HepG2 (cell line): Measurements from ENCODE around the gene STARD5. TPM values are rescaled to one million over a fixed set of nuclear protein-coding genes. Genes with fewer than 3 reads are reported as not detected.

Experiments
- ATAC-seq: fragments of 200-7000 bp; cut with Tn5 transposase; 3 replicates; pipeline ENCODE4 v1.9.1; 2020; ENCODE audit warnings: mild to moderate bottlenecking, moderate library complexity
- BruUV-seq: library from RNA; stranded (reverse); fragments of 400-500 nt; replicated peaks from 2 replicates; lab custom pipeline; 2021; lab: Mats Ljungman, UMichigan
- CTCF ChIA-PET: fragments of 300-600 bp; formaldehyde crosslinking; extraction: SDS; loops from one replicate; lab custom pipeline; 2021; ENCODE audit warnings: low total read pairs, inconsistent platforms, low intra/inter-chr PET ratio; lab: Yijun Ruan, JAX
- POLR2A ChIA-PET: fragments of 350-600 bp; sonication (Branson Sonifier 250); formaldehyde crosslinking; loops from one replicate; lab custom pipeline; 2020; ENCODE audit warnings: antibody characterized with exemption, inconsistent platforms; lab: Yijun Ruan, JAX
- DNase-seq: peaks from one replicate; pipeline ENCODE4 v3.0.0-alpha.2; 2015; ENCODE audit warnings: low spot score
- FAIRE-seq: peaks from 3 replicates; lab custom pipeline; 2011; peaks lifted over from hg19 to GRCh38; lab: Jason Lieb, UNC
- H2AFZ ChIP-seq: one replicate; pipeline ENCODE4 v1.6.1; 2011; ENCODE audit warnings: low read length, inconsistent platforms
- H3K27ac ChIP-seq: fragments of 300-600 bp; 3 replicates; pipeline ENCODE4 v1.8.0; 2011; ENCODE audit warnings: mixed run types, mild to moderate bottlenecking, mixed read lengths, low read length, inconsistent platforms; ENCODE audit not compliant: insufficient read depth; ENCODE audit errors: extremely low read length
- H3K27me3 ChIP-seq, 2 experiments: fragments of 200-600 bp in 1 of 2; 2 replicates in 1 of 2; 3 replicates in 1 of 2; pipeline versions ENCODE4 v1.6.0 to v1.8.0; 2011; ENCODE audit warnings: low read length in 2 of 2, mild to moderate bottlenecking in 2 of 2, moderate library complexity in 2 of 2, inconsistent platforms in 1 of 2; ENCODE audit not compliant: insufficient read depth in 2 of 2, control insufficient read depth in 1 of 2
- H3K36me3 ChIP-seq, 2 experiments: fragments of 200-600 bp in 1 of 2; replicated peaks in 1 of 2; 2 replicates in 1 of 2; 3 replicates in 1 of 2; pipeline versions ENCODE4 v1.5.1 to v1.8.0; 2011; ENCODE audit warnings: low read length in 2 of 2, inconsistent platforms in 1 of 2; ENCODE audit not compliant: insufficient read depth in 2 of 2, control insufficient read depth in 1 of 2
- H3K4me1 ChIP-seq: 2 replicates; pipeline ENCODE4 v1.5.1; 2012; ENCODE audit warnings: low read length, inconsistent platforms; ENCODE audit not compliant: insufficient read depth
- H3K4me2 ChIP-seq: 2 replicates; pipeline ENCODE4 v1.6.0; 2011; ENCODE audit warnings: low read depth, low read length, inconsistent platforms
- H3K4me3 ChIP-seq, 3 experiments: fragments of 200-600 bp in 1 of 3; sonication (generic), shearing (Covaris generic) in 1 of 3; replicated peaks in 1 of 3; 2 replicates each; pipeline ENCODE4 v1.5.1; 2011 to 2016; ENCODE audit warnings: low read length in 3 of 3, inconsistent platforms in 2 of 3, low read depth in 2 of 3, mild to moderate bottlenecking in 2 of 3, control low read depth in 1 of 3, mixed read lengths in 1 of 3; ENCODE audit not compliant: insufficient read depth in 1 of 3
- H3K79me2 ChIP-seq: one replicate; pipeline ENCODE4 v1.6.1; 2011; ENCODE audit warnings: low read length, inconsistent platforms; ENCODE audit not compliant: insufficient read depth
- H3K9ac ChIP-seq: 2 replicates; pipeline ENCODE4 v1.6.0; 2011; ENCODE audit warnings: mild to moderate bottlenecking, low read depth, low read length, inconsistent platforms; ENCODE audit not compliant: insufficient read depth
- H3K9me3 ChIP-seq: 2 replicates; pipeline ENCODE4 v1.5.1; 2012; ENCODE audit warnings: mild to moderate bottlenecking, low read length
- H4K20me1 ChIP-seq: 2 replicates; pipeline ENCODE4 v1.6.0; 2011; ENCODE audit warnings: inconsistent platforms, mild to moderate bottlenecking, low read length, moderate library complexity; ENCODE audit not compliant: insufficient read depth
- ARID5B ChIP-seq: IDR thresholded peaks from 2 replicates; pipeline ENCODE4 v1.4.0; 2020; ENCODE audit warnings: mild to moderate bottlenecking, missing genetic modification reagents
- ARNT2 ChIP-seq: sonication (generic); formaldehyde crosslinking; IDR thresholded peaks from 2 replicates; pipeline ENCODE4 v1.8.0; 2022; ENCODE audit warnings: mild to moderate bottlenecking, low read depth, missing genetic modification reagents, moderate library complexity
- FIP1L1 ChIP-seq: fragments of 200-400 bp; formaldehyde crosslinking; IDR thresholded peaks from 2 replicates; pipeline ENCODE4 v1.6.1; 2018; ENCODE audit warnings: low read depth, mild to moderate bottlenecking, low read length, moderate library complexity, borderline replicate concordance; ENCODE audit not compliant: insufficient read depth
- IRX3 ChIP-seq: sonication (generic); formaldehyde crosslinking; IDR thresholded peaks from 2 replicates; pipeline ENCODE4 v1.8.1; 2023; ENCODE audit warnings: mild to moderate bottlenecking, low read depth, missing genetic modification reagents, borderline replicate concordance
- LCORL ChIP-seq, 2 experiments: fragments of 450-650 bp in 1 of 2; sonication (generic) in 1 of 2; formaldehyde crosslinking in 1 of 2; IDR thresholded peaks; 2 replicates each; pipeline versions ENCODE4 v1.5.0 to v1.6.1; 2017 to 2020; ENCODE audit warnings: antibody characterized with exemption in 1 of 2, missing genetic modification reagents in 1 of 2
- NFE2L2 ChIP-seq: fragments of 150-350 bp; IDR thresholded peaks from 2 replicates; pipeline ENCODE4 v1.6.1; 2014; ENCODE audit warnings: low read length
- PBX3 ChIP-seq: sonication (generic); formaldehyde crosslinking; IDR thresholded peaks from 2 replicates; pipeline ENCODE4 v1.8.1; 2023; ENCODE audit warnings: missing genetic modification reagents, inconsistent platforms, borderline replicate concordance
- RBM22 ChIP-seq: fragments of 200-400 bp; formaldehyde crosslinking; optimal IDR thresholded peaks from 2 replicates; pipeline ENCODE3; 2017; ENCODE audit warnings: mild to moderate bottlenecking, low read length, moderate library complexity
- ZFAT ChIP-seq: sonication (generic); formaldehyde crosslinking; conservative IDR thresholded peaks from 2 replicates; pipeline ENCODE4 v1.8.1; 2023; ENCODE audit warnings: missing genetic modification reagents, inconsistent platforms
- ZNF317 ChIP-seq: sonication (generic); formaldehyde crosslinking; IDR thresholded peaks from 2 replicates; pipeline ENCODE4 v1.5.0; 2020; ENCODE audit warnings: mild to moderate bottlenecking, missing genetic modification reagents
- ZNF382 ChIP-seq: sonication (generic); formaldehyde crosslinking; IDR thresholded peaks from 2 replicates; pipeline ENCODE4 v1.5.0; 2020; ENCODE audit warnings: missing genetic modification reagents, mild to moderate bottlenecking, borderline replicate concordance
- ZNF777 ChIP-seq: sonication (generic); formaldehyde crosslinking; IDR thresholded peaks from 2 replicates; pipeline ENCODE4 v1.4.0; 2020; ENCODE audit warnings: missing genetic modification reagents
- ZNF782 ChIP-seq: sonication (generic); formaldehyde crosslinking; IDR thresholded peaks from 2 replicates; pipeline ENCODE4 v1.4.0; 2020; ENCODE audit warnings: missing genetic modification reagents, mild to moderate bottlenecking, borderline replicate concordance
- ZNF841 ChIP-seq: sonication (generic); formaldehyde crosslinking; IDR thresholded peaks from 2 replicates; pipeline ENCODE4 v1.8.1; 2023; ENCODE audit warnings: missing genetic modification reagents, borderline replicate concordance
- WGBS: methylation state at CpG from one replicate; pipeline ENCODE4 v1.1.6; 2017; ENCODE audit warnings: low lambda C conversion rate; 5-methylcytosine and 5-hydroxymethylcytosine counted together
- in situ Hi-C: cut with HindIII; loops from 2 replicates; pipeline ENCODE4 v1.10.0; 2017; ENCODE audit warnings: low pct_unique_long_range_greater_than_20kb; ENCODE audit not compliant: extremely low pct_ligation_motif_present
- intact Hi-C: fragments of 100-400 bp; cut with micrococcal nuclease; formaldehyde crosslinking; loops from one replicate; pipeline ENCODE4 v1.10.0; 2022; ENCODE audit not compliant: unreplicated experiment
- polyA plus RNA-seq, 8 experiments: library from polyadenylated mRNA; depleted of rRNA in 3 of 8; stranded (reverse) in 7 of 8; unstranded in 1 of 8; fragments of >200 nt; fragmentation: Illumina TruSeq in 4 of 8; extraction: Trizol in 4 of 8; gene quantifications; 2 replicates each; pipeline versions ENCODE4 v1.2.1 to v1.2.3, GENCODE V29; 2011 to 2016; ENCODE audit warnings: low read depth in 4 of 8, missing spikeins in 1 of 8, mixed read lengths in 1 of 8; ENCODE audit not compliant: insufficient read depth in 1 of 8
- total RNA-seq, 5 experiments: library from RNA; depleted of rRNA; stranded (reverse); fragments of >200 nt; fragmentation: Illumina TruSeq; extraction: Trizol; gene quantifications; 2 replicates each; pipeline ENCODE4 v1.2.3, GENCODE V29; 2016; ENCODE audit warnings: low read depth in 1 of 5

Gene STARD5
- total and polyA plus RNA-seq, 2 of the 13 experiments (the other 11 are each of a cell fraction or from before 2014, with no cell fraction given): 3.1 to 3.5 TPM

GRCh38 chr15:81330366-81331090 lies 6.6 kb upstream of the STARD5 start:
- Histone ChIP-seq H3K4me1 (no peaks in the 10 kb centered on the region), H3K4me2 (no peak overlapping the region), H2AFZ (no peak overlapping the region), H3K36me3 (no peaks in the 10 kb centered on the region), H4K20me1 (no peaks in the 10 kb centered on the region), H3K27me3 (no peaks in the 10 kb centered on the region), H3K27ac (no peak overlapping the region), H3K9ac (no peak overlapping the region), H3K9me3 (no peaks in the 10 kb centered on the region), H3K4me3 (no peak overlapping the region), H3K79me2 (no peaks in the 10 kb centered on the region)
- in situ Hi-C loops (no loop called here), intact Hi-C loops (no loop called here)
- WGBS: 70% methylated on average over 5 of the region's 5 CpGs
- TF ChIP-seq LCORL (IDR thresholded peaks at IDR 0.05) (no peak), LCORL (CRISPR knock-in tag; IDR thresholded peaks at IDR 0.05) (no peak), ZNF841 (no peak), ZFAT (CRISPR knock-in tag) (no peak), ZNF382 (CRISPR knock-in tag) (no peak), NFE2L2 (no peak), ZNF782 (no peak), ZNF777 (CRISPR knock-in tag) (no peak), FIP1L1 (no peak)
- no TSS peak for BruUV-seq
- FAIRE-seq (no peak), ATAC-seq (no peak), DNase-seq (no peak)
- ChIA-PET CTCF (no interaction called here), POLR2A (no interaction called here)

GRCh38 chr15:81329446-81329845 lies 5.5 kb upstream of the STARD5 start:
- no peak for FAIRE-seq
- no peak for DNase-seq
- no peaks in the 10 kb centered on the region for H3K79me2 ChIP-seq
- ChIA-PET CTCF (no interaction called here), POLR2A (no interaction called here)
- no peaks in the 10 kb centered on the region for H3K36me3 ChIP-seq
- H2AFZ ChIP-seq: no peak overlapping the region
- H3K9ac ChIP-seq: no peak overlapping the region
- no peaks in the 10 kb centered on the region for H3K27me3 ChIP-seq
- no peak for ATAC-seq
- no peak overlapping the region for H3K4me3 ChIP-seq
- intact Hi-C loops: no loop called here
- no peaks in the 10 kb centered on the region for H3K9me3 ChIP-seq
- no peaks in the 10 kb centered on the region for H4K20me1 ChIP-seq
- H3K4me2 ChIP-seq: no peak overlapping the region
- in situ Hi-C loops: no loop called here
- WGBS: 98% methylated on average over 2 of the region's 2 CpGs
- no TSS peak for BruUV-seq
- H3K27ac ChIP-seq: no peak overlapping the region
- H3K4me1 ChIP-seq: peaks cover 10% of the 10 kb centered on the region
- TF ChIP-seq PBX3 (CRISPR knock-in tag) (no peak), ZNF317 (CRISPR knock-in tag) (no peak), ARID5B (CRISPR knock-in tag) (no peak), RBM22 (no peak), ARNT2 (no peak), IRX3 (no peak)
